HEK293 (cell line): ENCODE results near the gene TRIP10.

Experiments used
- PRDM1 ChIP-seq: fragments of 450-650 bp; formaldehyde crosslinking; IDR thresholded peaks from 2 replicates; pipeline ENCODE4; 2016; ENCODE audit warnings: missing biosample characterization, missing genetic modification characterization
- TCF7L2 ChIP-seq: IDR thresholded peaks from 2 replicates; pipeline ENCODE4 v1.6.1; 2011; ENCODE audit warnings: low read depth, mild to moderate bottlenecking, inconsistent platforms, low read length, moderate library complexity, borderline replicate concordance
- TRIM28 ChIP-seq: IDR thresholded peaks from 2 replicates; pipeline ENCODE4 v1.6.1; 2011; ENCODE audit warnings: low read length, control low read depth, borderline replicate concordance
- YY2 ChIP-seq: fragments of 450-650 bp; formaldehyde crosslinking; IDR thresholded peaks from 2 replicates; pipeline ENCODE4 v1.5.1; 2016; ENCODE audit warnings: missing biosample characterization, missing genetic modification characterization
- ZBTB17 ChIP-seq: fragments of 450-650 bp; formaldehyde crosslinking; IDR thresholded peaks from 2 replicates; pipeline ENCODE4 v1.5.1; 2016; ENCODE audit warnings: missing biosample characterization, missing genetic modification characterization
- ZEB2 ChIP-seq: fragments of 450-650 bp; formaldehyde crosslinking; IDR thresholded peaks from 2 replicates; pipeline ENCODE4 v1.5.1; 2016; ENCODE audit warnings: missing biosample characterization, missing genetic modification characterization
- ZFP3 ChIP-seq: fragments of 450-650 bp; formaldehyde crosslinking; IDR thresholded peaks from 2 replicates; pipeline ENCODE4 v1.5.1; 2016; ENCODE audit warnings: low read depth, missing biosample characterization, missing genetic modification characterization
- ZIC2 ChIP-seq: fragments of 450-650 bp; formaldehyde crosslinking; IDR thresholded peaks from 2 replicates; pipeline ENCODE4 v1.5.1; 2016; ENCODE audit warnings: missing biosample characterization, missing genetic modification characterization
- ZNF175 ChIP-seq: fragments of 450-650 bp; formaldehyde crosslinking; IDR thresholded peaks from 2 replicates; pipeline ENCODE4 v1.5.1; 2016; ENCODE audit warnings: missing biosample characterization, missing genetic modification characterization
- ZNF391 ChIP-seq: fragments of 450-650 bp; formaldehyde crosslinking; IDR thresholded peaks from 2 replicates; pipeline ENCODE4 v1.5.1; 2016; ENCODE audit warnings: low read depth, missing biosample characterization, missing genetic modification characterization, borderline replicate concordance
- ZNF530 ChIP-seq: fragments of 450-650 bp; formaldehyde crosslinking; IDR thresholded peaks from 2 replicates; pipeline ENCODE4 v1.5.1; 2016; ENCODE audit warnings: low read depth, missing biosample characterization, missing genetic modification characterization
- ZNF544 ChIP-seq: fragments of 450-650 bp; formaldehyde crosslinking; IDR thresholded peaks from 2 replicates; pipeline ENCODE4 v1.5.0; 2017; ENCODE audit warnings: missing biosample characterization, missing genetic modification characterization
- ZNF561 ChIP-seq: fragments of 450-650 bp; IDR thresholded peaks from 2 replicates; pipeline ENCODE4 v1.5.1; 2018; ENCODE audit warnings: missing biosample characterization, missing genetic modification characterization, borderline replicate concordance
- ZNF621 ChIP-seq: fragments of 450-650 bp; formaldehyde crosslinking; IDR thresholded peaks from 2 replicates; pipeline ENCODE4 v1.5.1; 2017; ENCODE audit warnings: missing biosample characterization, missing genetic modification characterization
- ZNF660 ChIP-seq: fragments of 450-650 bp; IDR thresholded peaks from 2 replicates; pipeline ENCODE4 v1.5.1; 2018; ENCODE audit warnings: missing biosample characterization, mild to moderate bottlenecking, missing genetic modification characterization
- ZNF776 ChIP-seq: fragments of 450-650 bp; formaldehyde crosslinking; IDR thresholded peaks from 2 replicates; pipeline ENCODE4 v1.5.0; 2017; ENCODE audit warnings: missing biosample characterization, missing genetic modification characterization, borderline replicate concordance
- ZSCAN30 ChIP-seq: fragments of 450-650 bp; IDR thresholded peaks from 2 replicates; pipeline ENCODE4 v1.5.1; 2018; ENCODE audit warnings: missing biosample characterization, mild to moderate bottlenecking, missing genetic modification characterization, moderate library complexity
- TF ChIP-seq, protein P1 (sequence below): fragments of 450-650 bp; formaldehyde crosslinking; IDR thresholded peaks from 2 replicates; pipeline ENCODE4 v1.5.1; 2016; ENCODE audit warnings: missing biosample characterization, missing genetic modification characterization
- TF ChIP-seq, protein P2 (sequence below): fragments of 450-650 bp; formaldehyde crosslinking; IDR thresholded peaks from 2 replicates; pipeline ENCODE4 v1.5.1; 2016; ENCODE audit warnings: missing biosample characterization, missing genetic modification characterization
- TF ChIP-seq, protein P3 (sequence below): fragments of 450-650 bp; formaldehyde crosslinking; optimal IDR thresholded peaks from 2 replicates; pipeline ENCODE3; 2016; ENCODE audit warnings: missing biosample characterization, mild to moderate bottlenecking, missing genetic modification characterization
- TF ChIP-seq, protein P4 (sequence below): fragments of 450-650 bp; formaldehyde crosslinking; IDR thresholded peaks from 2 replicates; pipeline ENCODE4 v1.5.1; 2017; ENCODE audit warnings: missing biosample characterization, missing genetic modification characterization
- TF ChIP-seq, protein P5 (sequence below): fragments of 450-650 bp; formaldehyde crosslinking; IDR thresholded peaks from 2 replicates; pipeline ENCODE4 v1.5.1; 2016; ENCODE audit warnings: missing biosample characterization, missing genetic modification characterization
- TF ChIP-seq, protein P6 (sequence below): fragments of 450-650 bp; formaldehyde crosslinking; IDR thresholded peaks from 2 replicates; pipeline ENCODE4 v1.5.1; 2016; ENCODE audit warnings: missing biosample characterization, missing genetic modification characterization
- TF ChIP-seq, protein P7 (sequence below): fragments of 450-650 bp; IDR thresholded peaks from 2 replicates; pipeline ENCODE4 v1.5.1; 2018; ENCODE audit warnings: missing biosample characterization, mild to moderate bottlenecking, missing genetic modification characterization

TRIP10 gene

DNA sequence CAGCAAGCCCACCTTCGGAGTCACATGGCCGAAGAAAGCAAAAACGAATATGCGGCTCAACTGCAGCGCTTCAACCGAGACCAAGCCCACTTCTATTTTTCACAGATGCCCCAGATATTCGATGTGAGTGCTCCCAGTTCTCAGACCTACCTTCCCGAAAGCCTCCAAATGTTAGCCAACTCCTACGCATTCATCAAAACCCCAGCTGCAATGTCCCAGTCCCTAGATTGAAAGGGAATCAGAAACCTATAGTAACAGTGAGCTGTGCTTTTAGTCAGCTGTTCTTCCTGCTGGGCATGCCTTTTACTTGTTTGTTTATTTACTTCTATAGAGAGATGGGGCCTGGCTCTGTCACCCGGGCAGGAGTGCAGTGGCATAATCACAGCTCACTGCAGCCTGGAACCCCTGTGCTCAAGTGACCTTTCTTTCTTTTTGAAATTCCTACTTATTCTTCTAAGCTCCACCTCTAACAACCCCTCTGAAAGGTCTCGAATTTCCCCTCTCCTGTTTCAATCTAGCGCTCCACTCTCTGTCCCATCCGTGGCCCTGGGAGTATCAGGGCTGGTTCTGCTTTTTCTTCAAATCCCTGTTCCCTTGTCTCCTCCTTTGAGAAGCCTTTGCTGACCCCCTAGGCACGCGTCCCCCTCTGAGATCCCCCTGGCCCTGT, 4.4 kb downstream of the TRIP10 start (continued):
- TF ChIP-seq, protein P1, sequence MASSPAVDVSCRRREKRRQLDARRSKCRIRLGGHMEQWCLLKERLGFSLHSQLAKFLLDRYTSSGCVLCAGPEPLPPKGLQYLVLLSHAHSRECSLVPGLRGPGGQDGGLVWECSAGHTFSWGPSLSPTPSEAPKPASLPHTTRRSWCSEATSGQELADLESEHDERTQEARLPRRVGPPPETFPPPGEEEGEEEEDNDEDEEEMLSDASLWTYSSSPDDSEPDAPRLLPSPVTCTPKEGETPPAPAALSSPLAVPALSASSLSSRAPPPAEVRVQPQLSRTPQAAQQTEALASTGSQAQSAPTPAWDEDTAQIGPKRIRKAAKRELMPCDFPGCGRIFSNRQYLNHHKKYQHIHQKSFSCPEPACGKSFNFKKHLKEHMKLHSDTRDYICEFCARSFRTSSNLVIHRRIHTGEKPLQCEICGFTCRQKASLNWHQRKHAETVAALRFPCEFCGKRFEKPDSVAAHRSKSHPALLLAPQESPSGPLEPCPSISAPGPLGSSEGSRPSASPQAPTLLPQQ (tag by site-specific recombination), result no peak
- TF ChIP-seq ZNF776 (tag by site-specific recombination) (no peak), ZBTB17 (tag by site-specific recombination) (peak; percentile 85), TRIM28 (peak; percentile 88), YY2 (tag by site-specific recombination) (no peak), ZIC2 (tag by site-specific recombination) (peak; percentile 53), ZNF660 (no peak), PRDM1 (peak; percentile 74), ZNF175 (tag by site-specific recombination) (no peak), ZSCAN30 (tag by site-specific recombination) (peak; percentile 78; the same call in 1 of the 2 replicates), ZNF621 (tag by site-specific recombination) (no peak), ZNF544 (no peak), ZNF391 (tag by site-specific recombination) (0 out of 2 replicates have a peak, but pooled peaks have one; percentile 20), ZFP3 (tag by site-specific recombination) (peak; percentile 99), TCF7L2 (no peak), ZNF561 (tag by site-specific recombination) (0 out of 2 replicates have a peak, but pooled peaks have one; percentile 49), ZEB2 (0 out of 2 replicates have a peak, but pooled peaks have one; percentile 24), ZNF530 (no peak)
- TF ChIP-seq, protein P2, sequence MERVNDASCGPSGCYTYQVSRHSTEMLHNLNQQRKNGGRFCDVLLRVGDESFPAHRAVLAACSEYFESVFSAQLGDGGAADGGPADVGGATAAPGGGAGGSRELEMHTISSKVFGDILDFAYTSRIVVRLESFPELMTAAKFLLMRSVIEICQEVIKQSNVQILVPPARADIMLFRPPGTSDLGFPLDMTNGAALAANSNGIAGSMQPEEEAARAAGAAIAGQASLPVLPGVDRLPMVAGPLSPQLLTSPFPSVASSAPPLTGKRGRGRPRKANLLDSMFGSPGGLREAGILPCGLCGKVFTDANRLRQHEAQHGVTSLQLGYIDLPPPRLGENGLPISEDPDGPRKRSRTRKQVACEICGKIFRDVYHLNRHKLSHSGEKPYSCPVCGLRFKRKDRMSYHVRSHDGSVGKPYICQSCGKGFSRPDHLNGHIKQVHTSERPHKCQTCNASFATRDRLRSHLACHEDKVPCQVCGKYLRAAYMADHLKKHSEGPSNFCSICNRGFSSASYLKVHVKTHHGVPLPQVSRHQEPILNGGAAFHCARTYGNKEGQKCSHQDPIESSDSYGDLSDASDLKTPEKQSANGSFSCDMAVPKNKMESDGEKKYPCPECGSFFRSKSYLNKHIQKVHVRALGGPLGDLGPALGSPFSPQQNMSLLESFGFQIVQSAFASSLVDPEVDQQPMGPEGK, result peak; percentile 19; the same call in 1 of the 2 replicates
- TF ChIP-seq, protein P3, sequence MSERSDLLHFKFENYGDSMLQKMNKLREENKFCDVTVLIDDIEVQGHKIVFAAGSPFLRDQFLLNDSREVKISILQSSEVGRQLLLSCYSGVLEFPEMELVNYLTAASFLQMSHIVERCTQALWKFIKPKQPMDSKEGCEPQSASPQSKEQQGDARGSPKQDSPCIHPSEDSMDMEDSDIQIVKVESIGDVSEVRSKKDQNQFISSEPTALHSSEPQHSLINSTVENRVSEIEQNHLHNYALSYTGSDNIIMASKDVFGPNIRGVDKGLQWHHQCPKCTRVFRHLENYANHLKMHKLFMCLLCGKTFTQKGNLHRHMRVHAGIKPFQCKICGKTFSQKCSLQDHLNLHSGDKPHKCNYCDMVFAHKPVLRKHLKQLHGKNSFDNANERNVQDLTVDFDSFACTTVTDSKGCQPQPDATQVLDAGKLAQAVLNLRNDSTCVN (tag by site-specific recombination), result no peak
- TF ChIP-seq, protein P4, sequence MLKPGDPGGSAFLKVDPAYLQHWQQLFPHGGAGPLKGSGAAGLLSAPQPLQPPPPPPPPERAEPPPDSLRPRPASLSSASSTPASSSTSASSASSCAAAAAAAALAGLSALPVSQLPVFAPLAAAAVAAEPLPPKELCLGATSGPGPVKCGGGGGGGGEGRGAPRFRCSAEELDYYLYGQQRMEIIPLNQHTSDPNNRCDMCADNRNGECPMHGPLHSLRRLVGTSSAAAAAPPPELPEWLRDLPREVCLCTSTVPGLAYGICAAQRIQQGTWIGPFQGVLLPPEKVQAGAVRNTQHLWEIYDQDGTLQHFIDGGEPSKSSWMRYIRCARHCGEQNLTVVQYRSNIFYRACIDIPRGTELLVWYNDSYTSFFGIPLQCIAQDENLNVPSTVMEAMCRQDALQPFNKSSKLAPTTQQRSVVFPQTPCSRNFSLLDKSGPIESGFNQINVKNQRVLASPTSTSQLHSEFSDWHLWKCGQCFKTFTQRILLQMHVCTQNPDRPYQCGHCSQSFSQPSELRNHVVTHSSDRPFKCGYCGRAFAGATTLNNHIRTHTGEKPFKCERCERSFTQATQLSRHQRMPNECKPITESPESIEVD (tag by site-specific recombination), result 0 out of 2 replicates have a peak, but pooled peaks have one; percentile 23
- TF ChIP-seq, protein P5, sequence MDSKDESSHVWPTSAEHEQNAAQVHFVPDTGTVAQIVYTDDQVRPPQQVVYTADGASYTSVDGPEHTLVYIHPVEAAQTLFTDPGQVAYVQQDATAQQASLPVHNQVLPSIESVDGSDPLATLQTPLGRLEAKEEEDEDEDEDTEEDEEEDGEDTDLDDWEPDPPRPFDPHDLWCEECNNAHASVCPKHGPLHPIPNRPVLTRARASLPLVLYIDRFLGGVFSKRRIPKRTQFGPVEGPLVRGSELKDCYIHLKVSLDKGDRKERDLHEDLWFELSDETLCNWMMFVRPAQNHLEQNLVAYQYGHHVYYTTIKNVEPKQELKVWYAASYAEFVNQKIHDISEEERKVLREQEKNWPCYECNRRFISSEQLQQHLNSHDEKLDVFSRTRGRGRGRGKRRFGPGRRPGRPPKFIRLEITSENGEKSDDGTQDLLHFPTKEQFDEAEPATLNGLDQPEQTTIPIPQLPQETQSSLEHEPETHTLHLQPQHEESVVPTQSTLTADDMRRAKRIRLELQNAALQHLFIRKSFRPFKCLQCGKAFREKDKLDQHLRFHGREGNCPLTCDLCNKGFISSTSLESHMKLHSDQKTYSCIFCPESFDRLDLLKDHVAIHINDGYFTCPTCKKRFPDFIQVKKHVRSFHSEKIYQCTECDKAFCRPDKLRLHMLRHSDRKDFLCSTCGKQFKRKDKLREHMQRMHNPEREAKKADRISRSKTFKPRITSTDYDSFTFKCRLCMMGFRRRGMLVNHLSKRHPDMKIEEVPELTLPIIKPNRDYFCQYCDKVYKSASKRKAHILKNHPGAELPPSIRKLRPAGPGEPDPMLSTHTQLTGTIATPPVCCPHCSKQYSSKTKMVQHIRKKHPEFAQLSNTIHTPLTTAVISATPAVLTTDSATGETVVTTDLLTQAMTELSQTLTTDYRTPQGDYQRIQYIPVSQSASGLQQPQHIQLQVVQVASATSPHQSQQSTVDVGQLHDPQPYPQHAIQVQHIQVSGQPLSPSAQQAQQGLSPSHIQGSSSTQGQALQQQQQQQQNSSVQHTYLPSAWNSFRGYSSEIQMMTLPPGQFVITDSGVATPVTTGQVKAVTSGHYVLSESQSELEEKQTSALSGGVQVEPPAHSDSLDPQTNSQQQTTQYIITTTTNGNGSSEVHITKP (tag by site-specific recombination), result peak; percentile 44; the same call in 1 of the 2 replicates
- TF ChIP-seq, protein P6, sequence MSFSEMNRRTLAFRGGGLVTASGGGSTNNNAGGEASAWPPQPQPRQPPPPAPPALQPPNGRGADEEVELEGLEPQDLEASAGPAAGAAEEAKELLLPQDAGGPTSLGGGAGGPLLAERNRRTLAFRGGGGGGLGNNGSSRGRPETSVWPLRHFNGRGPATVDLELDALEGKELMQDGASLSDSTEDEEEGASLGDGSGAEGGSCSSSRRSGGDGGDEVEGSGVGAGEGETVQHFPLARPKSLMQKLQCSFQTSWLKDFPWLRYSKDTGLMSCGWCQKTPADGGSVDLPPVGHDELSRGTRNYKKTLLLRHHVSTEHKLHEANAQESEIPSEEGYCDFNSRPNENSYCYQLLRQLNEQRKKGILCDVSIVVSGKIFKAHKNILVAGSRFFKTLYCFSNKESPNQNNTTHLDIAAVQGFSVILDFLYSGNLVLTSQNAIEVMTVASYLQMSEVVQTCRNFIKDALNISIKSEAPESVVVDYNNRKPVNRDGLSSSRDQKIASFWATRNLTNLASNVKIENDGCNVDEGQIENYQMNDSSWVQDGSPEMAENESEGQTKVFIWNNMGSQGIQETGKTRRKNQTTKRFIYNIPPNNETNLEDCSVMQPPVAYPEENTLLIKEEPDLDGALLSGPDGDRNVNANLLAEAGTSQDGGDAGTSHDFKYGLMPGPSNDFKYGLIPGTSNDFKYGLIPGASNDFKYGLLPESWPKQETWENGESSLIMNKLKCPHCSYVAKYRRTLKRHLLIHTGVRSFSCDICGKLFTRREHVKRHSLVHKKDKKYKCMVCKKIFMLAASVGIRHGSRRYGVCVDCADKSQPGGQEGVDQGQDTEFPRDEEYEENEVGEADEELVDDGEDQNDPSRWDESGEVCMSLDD (tag by site-specific recombination), result peak; percentile 11; the same call in 1 of the 2 replicates
- TF ChIP-seq, protein P7, sequence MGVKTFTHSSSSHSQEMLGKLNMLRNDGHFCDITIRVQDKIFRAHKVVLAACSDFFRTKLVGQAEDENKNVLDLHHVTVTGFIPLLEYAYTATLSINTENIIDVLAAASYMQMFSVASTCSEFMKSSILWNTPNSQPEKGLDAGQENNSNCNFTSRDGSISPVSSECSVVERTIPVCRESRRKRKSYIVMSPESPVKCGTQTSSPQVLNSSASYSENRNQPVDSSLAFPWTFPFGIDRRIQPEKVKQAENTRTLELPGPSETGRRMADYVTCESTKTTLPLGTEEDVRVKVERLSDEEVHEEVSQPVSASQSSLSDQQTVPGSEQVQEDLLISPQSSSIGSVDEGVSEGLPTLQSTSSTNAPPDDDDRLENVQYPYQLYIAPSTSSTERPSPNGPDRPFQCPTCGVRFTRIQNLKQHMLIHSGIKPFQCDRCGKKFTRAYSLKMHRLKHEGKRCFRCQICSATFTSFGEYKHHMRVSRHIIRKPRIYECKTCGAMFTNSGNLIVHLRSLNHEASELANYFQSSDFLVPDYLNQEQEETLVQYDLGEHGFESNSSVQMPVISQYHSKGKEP (tag by site-specific recombination), result peak; percentile 30; the same call in 1 of the 2 replicates
